HepG2 (cell line): ENCODE measurements around the gene ZNF213. TPM values are rescaled to one million over a fixed set of nuclear protein-coding genes. Genes with fewer than 3 reads are reported as not detected.
A peak's percentile ranks its signal among the peaks of the same experiment; 100 is the strongest.

Experiments
- CHD2 ChIP-seq: IDR thresholded peaks from 2 replicates; pipeline ENCODE4 v1.6.1; 2011; ENCODE audit warnings: low read depth, low read length, improper control_type of control experiment
- EHMT2 ChIP-seq: fragments of 200-600 bp; sonication (generic); IDR thresholded peaks from 2 replicates; pipeline ENCODE4 v1.7.0; 2017; ENCODE audit warnings: antibody characterized with exemption, low read depth, low read length, borderline replicate concordance
- IRF2 ChIP-seq: IDR thresholded peaks from 2 replicates; pipeline ENCODE4 v1.6.1; 2018; ENCODE audit warnings: missing genetic modification reagents, missing compliant biosample characterization
- MLXIP ChIP-seq: sonication (generic); formaldehyde crosslinking; IDR thresholded peaks from 2 replicates; pipeline ENCODE4 v1.9.0; 2021; ENCODE audit warnings: missing genetic modification reagents, borderline replicate concordance
- NFIB ChIP-seq: sonication (generic); formaldehyde crosslinking; IDR thresholded peaks from 2 replicates; pipeline ENCODE4 v1.9.0; 2021; ENCODE audit warnings: missing genetic modification reagents, mild to moderate bottlenecking, borderline replicate concordance
- NPAS2 ChIP-seq: sonication (generic); formaldehyde crosslinking; IDR thresholded peaks from 2 replicates; pipeline ENCODE4 v1.8.0; 2022; ENCODE audit warnings: mild to moderate bottlenecking, missing genetic modification reagents, borderline replicate concordance
- POGK ChIP-seq: sonication (generic); formaldehyde crosslinking; conservative IDR thresholded peaks from 2 replicates; pipeline ENCODE4 v1.8.0; 2022; ENCODE audit warnings: mild to moderate bottlenecking, moderate library complexity, missing genetic modification reagents
- PRPF4 ChIP-seq: fragments of 200-400 bp; formaldehyde crosslinking; IDR thresholded peaks from 2 replicates; pipeline ENCODE4 v1.6.1; 2016; ENCODE audit warnings: low read length, low read depth; ENCODE audit not compliant: poor library complexity, severe bottlenecking
- TARDBP ChIP-seq: sonication (generic); formaldehyde crosslinking; IDR thresholded peaks from 2 replicates; pipeline ENCODE4 v1.8.0; 2022; ENCODE audit warnings: mild to moderate bottlenecking, missing genetic modification reagents
- TEF ChIP-seq: sonication (generic); formaldehyde crosslinking; IDR thresholded peaks from 2 replicates; pipeline ENCODE4 v1.5.0; 2020; ENCODE audit warnings: missing genetic modification reagents
- TFDP1 ChIP-seq: IDR thresholded peaks from 2 replicates; pipeline ENCODE4 v1.6.1; 2016; ENCODE audit warnings: missing compliant biosample characterization, missing genetic modification reagents, borderline replicate concordance
- ZC3H13 ChIP-seq: sonication (generic); formaldehyde crosslinking; IDR thresholded peaks from 2 replicates; pipeline ENCODE4 v1.8.1; 2023; ENCODE audit warnings: mild to moderate bottlenecking, missing genetic modification reagents, moderate library complexity
- ZFP1 ChIP-seq: IDR thresholded peaks from 2 replicates; pipeline ENCODE4 v1.6.1; 2016
- ZNF263 ChIP-seq: sonication (generic); formaldehyde crosslinking; IDR thresholded peaks from 2 replicates; pipeline ENCODE4 v1.4.0; 2020; ENCODE audit warnings: missing genetic modification reagents
- ZNF337 ChIP-seq: sonication (generic); formaldehyde crosslinking; IDR thresholded peaks from 2 replicates; pipeline ENCODE4 v1.5.1; 2020; ENCODE audit warnings: missing genetic modification reagents, low read depth, mild to moderate bottlenecking, borderline replicate concordance
- ZNF414 ChIP-seq: sonication (generic); formaldehyde crosslinking; IDR thresholded peaks from 2 replicates; pipeline ENCODE4 v1.5.0; 2020; ENCODE audit warnings: missing genetic modification reagents
- ZNF430 ChIP-seq: sonication (generic); formaldehyde crosslinking; IDR thresholded peaks from 2 replicates; pipeline ENCODE4 v1.9.0; 2021; ENCODE audit warnings: mild to moderate bottlenecking, missing genetic modification reagents
- ZNF446 ChIP-seq: sonication (generic); formaldehyde crosslinking; IDR thresholded peaks from 2 replicates; pipeline ENCODE4 v1.5.0; 2020; ENCODE audit warnings: mild to moderate bottlenecking, missing genetic modification reagents
- polyA plus RNA-seq, 8 experiments: library from polyadenylated mRNA; depleted of rRNA in 3 of 8; stranded (reverse) in 7 of 8; unstranded in 1 of 8; fragments of >200 nt; fragmentation: Illumina TruSeq in 4 of 8; extraction: Trizol in 4 of 8; gene quantifications; 2 replicates each; pipeline versions ENCODE4 v1.2.1 to v1.2.3, GENCODE V29; 2011 to 2016; ENCODE audit warnings: low read depth in 4 of 8, missing spikeins in 1 of 8, mixed read lengths in 1 of 8; ENCODE audit not compliant: insufficient read depth in 1 of 8
- total RNA-seq, 5 experiments: library from RNA; depleted of rRNA; stranded (reverse); fragments of >200 nt; fragmentation: Illumina TruSeq; extraction: Trizol; gene quantifications; 2 replicates each; pipeline ENCODE4 v1.2.3, GENCODE V29; 2016; ENCODE audit warnings: low read depth in 1 of 5

ZNF213 gene
- total and polyA plus RNA-seq, 2 of the 13 experiments (the other 11 are each of a cell fraction or from before 2014, with no cell fraction given), result 0.59 to 0.97 TPM

GRCh38 chr16:3150346-3151218 lies 15.8 kb downstream of the ZNF213 start (continued):
- TF ChIP-seq ZNF337 (CRISPR knock-in tag) (no peak), ZNF446 (no peak), ZFP1 (CRISPR knock-in tag) (peak; percentile 88; the same call in 1 of the 2 replicates), EHMT2 (no peak), TEF (CRISPR knock-in tag) (0 out of 2 replicates have a peak, but pooled peaks have one; percentile 18), ZC3H13 (CRISPR knock-in tag) (peak; percentile 77; the same call in 1 of the 2 replicates), ZNF430 (CRISPR knock-in tag) (no peak; the same call in 1 of the 2 replicates), NPAS2 (CRISPR knock-in tag) (no peak), CHD2 (no peak), PRPF4 (no peak), MLXIP (no peak), TFDP1 (CRISPR knock-in tag) (peak; percentile 32; the same call in 1 of the 2 replicates), NFIB (CRISPR knock-in tag) (no peak), ZNF414 (peak; percentile 67; the same call in 1 of the 2 replicates), TARDBP (CRISPR knock-in tag) (peak; percentile 83), POGK (CRISPR knock-in tag) (no peak), IRF2 (CRISPR knock-in tag) (peak; percentile 82), ZNF263 (0 out of 2 replicates have a peak, but pooled peaks have one; percentile 13)
